Endothelial cell of umbilical vein (primary cell): ENCODE measurements around the gene EMP3.

ENCODE experiments used
- POLR2AphosphoS5 ChIP-seq: IDR thresholded peaks from 2 replicates; pipeline ENCODE4 v1.6.1; 2012; ENCODE audit warnings: low read depth, mild to moderate bottlenecking, control low read depth, low read length, moderate library complexity; ENCODE audit not compliant: insufficient read depth
- TF ChIP-seq, protein P1 (sequence below), 2 donors: IDR thresholded peaks; 1 replicate in 1 of 2; 2 replicates in 1 of 2; pipeline ENCODE4 v1.5.1; 2011; ENCODE audit warnings: low read length in 2 of 2, mild to moderate bottlenecking in 2 of 2, moderate library complexity in 2 of 2, control low read depth in 1 of 2, inconsistent platforms in 1 of 2, low read depth in 1 of 2; ENCODE audit not compliant: insufficient read depth in 1 of 2; ENCODE audit errors: extremely low read depth in 1 of 2

GRCh38 chr19:48319647-48320541 lies 5.5 kb upstream of the EMP3 start:
- TF ChIP-seq, protein P1, sequence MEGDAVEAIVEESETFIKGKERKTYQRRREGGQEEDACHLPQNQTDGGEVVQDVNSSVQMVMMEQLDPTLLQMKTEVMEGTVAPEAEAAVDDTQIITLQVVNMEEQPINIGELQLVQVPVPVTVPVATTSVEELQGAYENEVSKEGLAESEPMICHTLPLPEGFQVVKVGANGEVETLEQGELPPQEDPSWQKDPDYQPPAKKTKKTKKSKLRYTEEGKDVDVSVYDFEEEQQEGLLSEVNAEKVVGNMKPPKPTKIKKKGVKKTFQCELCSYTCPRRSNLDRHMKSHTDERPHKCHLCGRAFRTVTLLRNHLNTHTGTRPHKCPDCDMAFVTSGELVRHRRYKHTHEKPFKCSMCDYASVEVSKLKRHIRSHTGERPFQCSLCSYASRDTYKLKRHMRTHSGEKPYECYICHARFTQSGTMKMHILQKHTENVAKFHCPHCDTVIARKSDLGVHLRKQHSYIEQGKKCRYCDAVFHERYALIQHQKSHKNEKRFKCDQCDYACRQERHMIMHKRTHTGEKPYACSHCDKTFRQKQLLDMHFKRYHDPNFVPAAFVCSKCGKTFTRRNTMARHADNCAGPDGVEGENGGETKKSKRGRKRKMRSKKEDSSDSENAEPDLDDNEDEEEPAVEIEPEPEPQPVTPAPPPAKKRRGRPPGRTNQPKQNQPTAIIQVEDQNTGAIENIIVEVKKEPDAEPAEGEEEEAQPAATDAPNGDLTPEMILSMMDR (IDR thresholded peaks at IDR 0.05; ENCODE audit: extremely low read depth in 1 of 2, insufficient read depth in 1 of 2, low read depth in 1 of 2, low read length in 2 of 2), result peak; percentile 74 to 91
- TF ChIP-seq POLR2AphosphoS5, result no peak
